ENCODE results near the gene AMER1. TPM values are rescaled to one million over a fixed set of nuclear protein-coding genes. Genes with fewer than 3 reads are reported as not detected.

Gene AMER1

DNA sequence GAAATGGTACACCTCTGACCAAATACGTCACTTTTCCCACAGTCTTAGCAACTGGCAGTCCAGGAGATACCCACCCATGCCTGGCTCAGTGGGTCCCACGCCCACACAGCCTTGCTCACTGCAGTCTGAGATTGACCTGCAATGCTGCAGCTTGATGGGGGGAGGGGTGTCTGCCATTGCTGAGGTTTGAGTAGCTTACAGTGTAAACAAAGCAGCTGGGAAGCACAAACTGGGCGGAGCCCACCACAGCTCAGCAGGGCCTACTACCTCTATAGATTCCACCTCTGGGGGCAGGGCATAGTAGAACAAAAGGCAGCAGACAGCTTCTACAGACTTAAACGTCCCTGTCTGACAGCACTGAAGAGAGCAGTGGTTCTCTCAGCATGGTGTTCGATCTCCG lies 52.7 kb downstream of the AMER1 start:
- Histone ChIP-seq H3K18ac (ENCODE audit: low read length) (no peak overlapping the region), H3K4me1 (ENCODE audit: control insufficient read depth in 2 of 2, insufficient read depth in 1 of 2, low read depth in 1 of 2, low read length in 2 of 2) (peaks cover 2% of the 10 kb centered on the region in 2 donors), H3K36me3 (replicated peaks in 1 of 2; ENCODE audit: control insufficient read depth in 2 of 2, insufficient read depth in 2 of 2, low read length in 2 of 2) (no peaks in the 10 kb centered on the region), H3K27me3 (ENCODE audit: control insufficient read depth in 3 of 3, insufficient read depth in 3 of 3, low read depth in 1 of 3, low read length in 3 of 3) (no peaks in the 10 kb centered on the region), H4K8ac (ENCODE audit: low read depth, low read length) (no peak overlapping the region), H3K79me1 (ENCODE audit: low read depth, low read length) (no peaks in the 10 kb centered on the region), H2BK5ac (ENCODE audit: low read length) (no peak overlapping the region), H2BK12ac (ENCODE audit: low read length) (no peak overlapping the region), H3K4me2 (ENCODE audit: insufficient read depth, low read length, poor library complexity, severe bottlenecking) (no peak overlapping the region), H2AFZ (ENCODE audit: low read length) (no peak overlapping the region), H3K23ac (ENCODE audit: low read depth, low read length, poor library complexity) (no peak overlapping the region), H3K27ac (replicated peaks; ENCODE audit: low read length) (no peak overlapping the region), H2AK5ac (ENCODE audit: low read depth, low read length) (no peak overlapping the region), H3K4me3 (ENCODE audit: low read length in 2 of 2) (no peak overlapping the region), H3K9me3 (replicated peaks in 1 of 2; ENCODE audit: control insufficient read depth in 2 of 2, insufficient read depth in 1 of 2, low read depth in 1 of 2, low read length in 2 of 2) (no peaks in the 10 kb centered on the region), H2BK120ac (ENCODE audit: low read depth, low read length) (no peak overlapping the region), H3K14ac (ENCODE audit: low read length) (no peak overlapping the region), H4K91ac (ENCODE audit: low read depth, low read length, poor library complexity) (no peak overlapping the region), H3K4ac (ENCODE audit: low read length) (no peak overlapping the region), H3K9ac (ENCODE audit: low read depth, low read length, poor library complexity) (no peak overlapping the region), H2BK15ac (ENCODE audit: low read length) (no peak overlapping the region)
- no peak for DNase-seq (ENCODE audit: low spot score)
- WGBS, 2 donors (ENCODE audit: extremely low coverage in 2 of 2, insufficient read length in 2 of 2, insufficient replicate concordance in 1 of 2): no CpG with 5 or more reads among the region's 6 CpGs

DNA sequence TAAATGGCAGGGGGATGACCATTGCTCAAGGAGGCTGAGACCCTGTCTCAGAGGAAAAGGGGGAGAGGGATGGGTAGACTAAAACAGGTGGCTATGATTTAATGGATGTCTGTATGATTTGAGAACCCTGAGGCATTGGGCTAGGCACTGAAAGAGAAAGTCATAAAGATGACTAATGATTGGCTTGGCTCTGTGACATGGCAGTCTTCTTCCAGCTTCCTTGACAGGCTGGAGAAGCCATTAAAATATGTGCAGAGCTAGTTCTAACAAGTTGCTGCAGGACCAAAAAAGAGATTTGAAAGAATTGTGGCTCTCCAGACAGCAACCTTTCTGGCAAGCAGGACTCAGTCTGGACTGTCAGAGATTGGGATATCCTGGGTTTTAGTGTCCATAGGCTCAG lies 53.6 kb downstream of the AMER1 start:
- Histone ChIP-seq H3K4me2 (ENCODE audit: insufficient read depth, low read length, poor library complexity, severe bottlenecking) (no peak overlapping the region), H2BK15ac (ENCODE audit: low read length) (no peak overlapping the region), H3K14ac (ENCODE audit: low read length) (no peak overlapping the region), H3K4me1 (ENCODE audit: control insufficient read depth in 2 of 2, insufficient read depth in 1 of 2, low read depth in 1 of 2, low read length in 2 of 2) (peaks cover 2% of the 10 kb centered on the region in 2 donors), H3K9me3 (replicated peaks in 1 of 2; ENCODE audit: control insufficient read depth in 2 of 2, insufficient read depth in 1 of 2, low read depth in 1 of 2, low read length in 2 of 2) (no peaks in the 10 kb centered on the region), H3K23ac (ENCODE audit: low read depth, low read length, poor library complexity) (no peak overlapping the region), H4K8ac (ENCODE audit: low read depth, low read length) (no peak overlapping the region), H2BK12ac (ENCODE audit: low read length) (no peak overlapping the region), H3K4me3 (ENCODE audit: low read length in 2 of 2) (no peak overlapping the region), H3K79me1 (ENCODE audit: low read depth, low read length) (no peaks in the 10 kb centered on the region), H4K91ac (ENCODE audit: low read depth, low read length, poor library complexity) (no peak overlapping the region), H2AFZ (ENCODE audit: low read length) (no peak overlapping the region), H3K36me3 (replicated peaks in 1 of 2; ENCODE audit: control insufficient read depth in 2 of 2, insufficient read depth in 2 of 2, low read length in 2 of 2) (no peaks in the 10 kb centered on the region), H3K18ac (ENCODE audit: low read length) (no peak overlapping the region), H2AK5ac (ENCODE audit: low read depth, low read length) (no peak overlapping the region), H3K27ac (replicated peaks; ENCODE audit: low read length) (no peak overlapping the region), H3K4ac (ENCODE audit: low read length) (no peak overlapping the region), H3K9ac (ENCODE audit: low read depth, low read length, poor library complexity) (no peak overlapping the region), H2BK5ac (ENCODE audit: low read length) (no peak overlapping the region), H3K27me3 (ENCODE audit: control insufficient read depth in 3 of 3, insufficient read depth in 3 of 3, low read depth in 1 of 3, low read length in 3 of 3) (no peaks in the 10 kb centered on the region), H2BK120ac (ENCODE audit: low read depth, low read length) (no peak overlapping the region)
- no peak for DNase-seq (ENCODE audit: low spot score)

DNA sequence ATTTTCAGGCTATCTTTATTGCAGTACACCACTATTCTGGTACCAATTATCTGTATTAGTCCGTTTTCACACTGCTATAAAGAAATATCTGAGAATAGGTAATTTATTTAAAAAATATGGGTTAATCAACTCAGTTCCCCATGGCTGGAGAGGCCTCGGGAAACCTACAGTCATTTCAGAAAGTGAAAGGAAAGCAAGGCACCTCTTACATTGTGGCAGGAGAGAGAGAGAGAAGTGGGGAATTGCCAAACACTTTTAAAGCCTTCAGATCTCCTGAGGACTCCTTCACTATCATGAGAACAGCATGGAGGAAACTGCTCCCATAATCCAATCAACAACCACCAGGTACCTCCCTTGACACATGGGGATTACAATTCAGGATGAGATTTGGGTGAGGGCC lies 54.7 kb downstream of the AMER1 start:
- no CpG with 5 or more reads among the region's 2 CpGs for WGBS, 2 donors (ENCODE audit: extremely low coverage in 2 of 2, insufficient read length in 2 of 2, insufficient replicate concordance in 1 of 2)
- DNase-seq (ENCODE audit: low spot score): no peak

More for the DNA sequence above, 54.7 kb downstream of the AMER1 start:
- Histone ChIP-seq H2AK5ac (ENCODE audit: low read depth, low read length) (no peak overlapping the region), H3K4ac (ENCODE audit: low read length) (no peak overlapping the region), H3K14ac (ENCODE audit: low read length) (no peak overlapping the region), H3K79me1 (ENCODE audit: low read depth, low read length) (no peaks in the 10 kb centered on the region), H3K4me1 (ENCODE audit: control insufficient read depth in 2 of 2, insufficient read depth in 1 of 2, low read depth in 1 of 2, low read length in 2 of 2) (peaks cover 2% of the 10 kb centered on the region in 2 donors), H3K4me2 (ENCODE audit: insufficient read depth, low read length, poor library complexity, severe bottlenecking) (no peak overlapping the region), H3K23ac (ENCODE audit: low read depth, low read length, poor library complexity) (no peak overlapping the region), H2BK5ac (ENCODE audit: low read length) (no peak overlapping the region), H3K9ac (ENCODE audit: low read depth, low read length, poor library complexity) (no peak overlapping the region), H2BK120ac (ENCODE audit: low read depth, low read length) (no peak overlapping the region), H3K27ac (replicated peaks; ENCODE audit: low read length) (no peak overlapping the region), H3K27me3 (ENCODE audit: control insufficient read depth in 3 of 3, insufficient read depth in 3 of 3, low read depth in 1 of 3, low read length in 3 of 3) (no peaks in the 10 kb centered on the region), H3K4me3 (ENCODE audit: low read length in 2 of 2) (no peak overlapping the region), H2AFZ (ENCODE audit: low read length) (no peak overlapping the region), H3K9me3 (replicated peaks in 1 of 2; ENCODE audit: control insufficient read depth in 2 of 2, insufficient read depth in 1 of 2, low read depth in 1 of 2, low read length in 2 of 2) (no peaks in the 10 kb centered on the region), H3K36me3 (replicated peaks in 1 of 2; ENCODE audit: control insufficient read depth in 2 of 2, insufficient read depth in 2 of 2, low read length in 2 of 2) (no peaks in the 10 kb centered on the region), H3K18ac (ENCODE audit: low read length) (no peak overlapping the region), H4K91ac (ENCODE audit: low read depth, low read length, poor library complexity) (no peak overlapping the region), H2BK12ac (ENCODE audit: low read length) (no peak overlapping the region), H4K8ac (ENCODE audit: low read depth, low read length) (no peak overlapping the region), H2BK15ac (ENCODE audit: low read length) (no peak overlapping the region)

Small RNAs within 50 kb of the gene (small RNA-seq; reads per million reads assigned to genes)
- not detected for gene RN7SL799P (ENCODE audit: insufficient read depth)
